Neural cell (in vitro differentiated cells): Measurements from ENCODE around the gene CCDC33. TPM values are rescaled to one million over a fixed set of nuclear protein-coding genes. Genes with fewer than 3 reads are reported as not detected.

ENCODE experiments used
- H2AFZ ChIP-seq: fragments of 200-600, 300-800 bp; sonication (generic), shearing (Covaris generic); 2 replicates; pipeline ENCODE4 v1.6.0; 2014; ENCODE audit warnings: low read depth, mild to moderate bottlenecking, antibody characterized with exemption, low read length, moderate library complexity
- H3F3A ChIP-seq: fragments of 200-600 bp; shearing (Covaris generic); 2 replicates; pipeline ENCODE4 v1.6.1; 2016; ENCODE audit warnings: mild to moderate bottlenecking, moderate library complexity, mixed read lengths, antibody characterized with exemption, low read length; ENCODE audit not compliant: insufficient read depth, poor library complexity, severe bottlenecking
- H3K27ac ChIP-seq: fragments of 200-600, 300-800 bp; sonication (generic), shearing (Covaris generic); 2 replicates; pipeline ENCODE4 v1.5.1; 2014; ENCODE audit warnings: mild to moderate bottlenecking, low read length, moderate library complexity
- H3K27me3 ChIP-seq: fragments of 300-800, 200-600 bp; sonication (generic), shearing (Covaris generic); 2 replicates; pipeline ENCODE4 v1.6.0; 2014; ENCODE audit warnings: mild to moderate bottlenecking, low read depth, low read length, moderate library complexity; ENCODE audit not compliant: insufficient read depth
- H3K36me3 ChIP-seq: fragments of 300-800, 200-600 bp; sonication (generic), shearing (Covaris generic); 2 replicates; pipeline ENCODE4 v1.5.1; 2014; ENCODE audit warnings: mild to moderate bottlenecking, antibody characterized with exemption, low read length, moderate library complexity; ENCODE audit not compliant: insufficient read depth
- H3K4me2 ChIP-seq: fragments of 300-800, 200-600 bp; sonication (generic), shearing (Covaris generic); 2 replicates; pipeline ENCODE4 v1.6.0; 2014; ENCODE audit warnings: mild to moderate bottlenecking, low read length
- H3K4me3 ChIP-seq: fragments of 300-800, 200-600 bp; sonication (generic), shearing (Covaris generic); 2 replicates; pipeline ENCODE4 v1.5.1; 2014; ENCODE audit warnings: mild to moderate bottlenecking, low read length, moderate library complexity
- H3K79me2 ChIP-seq: fragments of 200-600 bp; shearing (Covaris generic); replicated peaks from 2 replicates; pipeline ENCODE4 v1.6.0; 2014; ENCODE audit warnings: mild to moderate bottlenecking, low read length, moderate library complexity; ENCODE audit not compliant: insufficient read depth
- H3K9ac ChIP-seq: fragments of 300-800, 200-600 bp; sonication (generic), shearing (Covaris generic); 2 replicates; pipeline ENCODE4 v1.6.1; 2016; ENCODE audit warnings: mild to moderate bottlenecking, low read length, mixed read lengths
- H3K9me2 ChIP-seq: fragments of 200-600 bp; shearing (Covaris generic); 2 replicates; pipeline ENCODE4 v1.6.1; 2016; ENCODE audit warnings: mild to moderate bottlenecking, low read length, mixed read lengths; ENCODE audit not compliant: insufficient read depth
- H3K9me3 ChIP-seq: fragments of 200-600, 300-800 bp; sonication (generic), shearing (Covaris generic); 2 replicates; pipeline ENCODE4 v1.6.1; 2016; ENCODE audit warnings: mild to moderate bottlenecking, mixed run types, low read length, moderate library complexity, mixed read lengths
- H4K20me1 ChIP-seq: fragments of 200-600 bp; shearing (Covaris generic); 2 replicates; pipeline ENCODE4 v1.6.1; 2016; ENCODE audit warnings: mild to moderate bottlenecking, mixed run types; ENCODE audit not compliant: insufficient read depth
- EP300 ChIP-seq: fragments of 450-650 bp; conservative IDR thresholded peaks from 2 replicates; pipeline ENCODE4 v1.6.1; 2014; ENCODE audit warnings: antibody characterized with exemption, mild to moderate bottlenecking, moderate library complexity; ENCODE audit not compliant: poor library complexity, severe bottlenecking
- EZH2 ChIP-seq: fragments of 200-600, 300-800 bp; shearing (Covaris generic), sonication (generic); IDR thresholded peaks from 2 replicates; pipeline ENCODE4 v1.6.1; 2014; ENCODE audit warnings: antibody characterized with exemption, low read length, borderline replicate concordance, mild to moderate bottlenecking; ENCODE audit not compliant: insufficient read depth, poor library complexity, severe bottlenecking
- MXI1 ChIP-seq: fragments of 450-650 bp; conservative IDR thresholded peaks from 2 replicates; pipeline ENCODE4 v1.6.1; 2014; ENCODE audit warnings: antibody characterized with exemption, mild to moderate bottlenecking; ENCODE audit not compliant: poor library complexity, severe bottlenecking
- POLR2AphosphoS5 ChIP-seq: IDR thresholded peaks from 2 replicates; pipeline ENCODE4 v1.6.1; 2012
- RAD21 ChIP-seq: fragments of 450-650 bp; conservative IDR thresholded peaks from 2 replicates; pipeline ENCODE4 v1.6.1; 2014; ENCODE audit warnings: antibody characterized with exemption, mild to moderate bottlenecking, moderate library complexity
- SMC3 ChIP-seq: fragments of 450-650 bp; conservative IDR thresholded peaks from 2 replicates; pipeline ENCODE4 v1.6.1; 2014; ENCODE audit warnings: antibody characterized with exemption, mild to moderate bottlenecking, moderate library complexity; ENCODE audit not compliant: poor library complexity
- TAF1 ChIP-seq: IDR thresholded peaks from 2 replicates; pipeline ENCODE4 v1.6.1; 2012; ENCODE audit warnings: low read depth
- polyA plus RNA-seq: library from polyadenylated mRNA; depleted of rRNA; stranded (reverse); fragments of >200 nt; gene quantifications from 2 replicates; pipeline ENCODE4 v1.2.3, GENCODE V29; 2014
- TF ChIP-seq, protein P1 (sequence below): IDR thresholded peaks from 2 replicates; pipeline ENCODE4 v1.6.1; 2012; ENCODE audit warnings: borderline replicate concordance
- TF ChIP-seq, protein P2 (sequence below): fragments of 450-650 bp; IDR thresholded peaks from 2 replicates; pipeline ENCODE4 v1.5.1; 2014; ENCODE audit warnings: antibody characterized with exemption, mild to moderate bottlenecking, moderate library complexity; ENCODE audit not compliant: poor library complexity, severe bottlenecking

Gene CCDC33
- polyA plus RNA-seq, 1 donor from 2014 or later = 1.4 TPM

DNA sequence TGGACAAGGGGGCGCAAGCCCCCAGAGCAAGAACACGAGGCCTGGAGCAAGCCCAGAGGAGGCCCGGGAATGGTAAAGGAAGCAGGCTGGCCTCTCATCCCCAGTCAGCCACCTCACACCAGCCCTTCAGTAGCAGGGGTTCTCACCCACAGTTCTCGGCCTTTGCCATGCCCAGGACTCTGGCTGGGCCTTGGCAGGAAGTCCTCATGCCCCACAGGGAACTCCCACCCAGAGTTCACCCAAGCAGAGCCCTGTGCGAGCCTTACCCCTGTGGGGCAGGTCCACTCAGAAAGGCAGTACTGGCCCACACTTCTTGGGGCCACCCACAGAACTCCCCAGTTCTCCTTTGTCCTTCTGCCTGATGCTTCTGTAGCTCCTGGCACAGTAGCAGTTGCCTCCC is 101.0 kb downstream of the CCDC33 start:
- H3K4me3 ChIP-seq = no peak overlapping the region
- H3K4me2 ChIP-seq = no peak overlapping the region
- H3K9me3 ChIP-seq = peaks cover 4% of the 10 kb centered on the region
- no peak overlapping the region for H3K9ac ChIP-seq
- H2AFZ ChIP-seq = no peak overlapping the region
- H3K79me2 ChIP-seq = no peaks in the 10 kb centered on the region
- no peaks in the 10 kb centered on the region for H3F3A ChIP-seq
- H4K20me1 ChIP-seq = no peaks in the 10 kb centered on the region
- TF ChIP-seq, protein P1, sequence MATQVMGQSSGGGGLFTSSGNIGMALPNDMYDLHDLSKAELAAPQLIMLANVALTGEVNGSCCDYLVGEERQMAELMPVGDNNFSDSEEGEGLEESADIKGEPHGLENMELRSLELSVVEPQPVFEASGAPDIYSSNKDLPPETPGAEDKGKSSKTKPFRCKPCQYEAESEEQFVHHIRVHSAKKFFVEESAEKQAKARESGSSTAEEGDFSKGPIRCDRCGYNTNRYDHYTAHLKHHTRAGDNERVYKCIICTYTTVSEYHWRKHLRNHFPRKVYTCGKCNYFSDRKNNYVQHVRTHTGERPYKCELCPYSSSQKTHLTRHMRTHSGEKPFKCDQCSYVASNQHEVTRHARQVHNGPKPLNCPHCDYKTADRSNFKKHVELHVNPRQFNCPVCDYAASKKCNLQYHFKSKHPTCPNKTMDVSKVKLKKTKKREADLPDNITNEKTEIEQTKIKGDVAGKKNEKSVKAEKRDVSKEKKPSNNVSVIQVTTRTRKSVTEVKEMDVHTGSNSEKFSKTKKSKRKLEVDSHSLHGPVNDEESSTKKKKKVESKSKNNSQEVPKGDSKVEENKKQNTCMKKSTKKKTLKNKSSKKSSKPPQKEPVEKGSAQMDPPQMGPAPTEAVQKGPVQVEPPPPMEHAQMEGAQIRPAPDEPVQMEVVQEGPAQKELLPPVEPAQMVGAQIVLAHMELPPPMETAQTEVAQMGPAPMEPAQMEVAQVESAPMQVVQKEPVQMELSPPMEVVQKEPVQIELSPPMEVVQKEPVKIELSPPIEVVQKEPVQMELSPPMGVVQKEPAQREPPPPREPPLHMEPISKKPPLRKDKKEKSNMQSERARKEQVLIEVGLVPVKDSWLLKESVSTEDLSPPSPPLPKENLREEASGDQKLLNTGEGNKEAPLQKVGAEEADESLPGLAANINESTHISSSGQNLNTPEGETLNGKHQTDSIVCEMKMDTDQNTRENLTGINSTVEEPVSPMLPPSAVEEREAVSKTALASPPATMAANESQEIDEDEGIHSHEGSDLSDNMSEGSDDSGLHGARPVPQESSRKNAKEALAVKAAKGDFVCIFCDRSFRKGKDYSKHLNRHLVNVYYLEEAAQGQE = no peak
- no peak for TF ChIP-seq RAD21
- no peak for TF ChIP-seq SMC3
- no peak for TF ChIP-seq MXI1
- no peak for TF ChIP-seq POLR2AphosphoS5
- TF ChIP-seq TAF1 = no peak
- H3K27me3 ChIP-seq = no peaks in the 10 kb centered on the region
- H3K27ac ChIP-seq = no peak overlapping the region
- no peaks in the 10 kb centered on the region for H3K9me2 ChIP-seq
- H3K36me3 ChIP-seq = no peaks in the 10 kb centered on the region

DNA sequence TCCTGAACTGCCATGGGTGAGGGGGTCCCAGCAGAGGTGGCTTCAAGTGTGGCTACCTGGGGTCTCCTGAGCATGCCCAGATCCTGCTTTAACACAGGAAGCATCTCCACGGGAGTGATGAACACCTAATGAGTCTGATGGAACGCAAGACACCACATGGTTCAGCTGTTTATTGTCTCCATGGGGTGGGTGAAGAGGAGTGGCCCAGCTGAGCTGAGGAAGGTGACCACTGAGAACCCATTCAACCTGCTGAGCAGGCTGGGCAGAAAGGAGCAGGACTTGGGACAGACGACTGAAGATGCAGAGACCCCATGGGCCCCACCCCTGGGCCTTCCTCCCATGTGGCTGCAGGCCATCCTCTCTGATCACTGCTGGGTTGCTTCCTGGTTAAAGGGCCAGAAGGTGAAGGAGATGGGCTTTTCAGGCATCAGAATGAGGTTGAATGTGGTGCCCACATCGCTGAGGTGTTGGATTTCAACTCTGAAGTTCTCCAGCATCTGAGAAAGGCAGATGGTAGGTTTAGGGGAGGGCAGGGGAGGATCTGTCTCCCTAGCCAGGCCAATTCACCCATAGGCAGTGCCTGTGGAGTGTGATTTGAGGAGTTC is 101.6 kb downstream of the CCDC33 start:
- no peak overlapping the region for H3K4me3 ChIP-seq
- TF ChIP-seq, protein P2, sequence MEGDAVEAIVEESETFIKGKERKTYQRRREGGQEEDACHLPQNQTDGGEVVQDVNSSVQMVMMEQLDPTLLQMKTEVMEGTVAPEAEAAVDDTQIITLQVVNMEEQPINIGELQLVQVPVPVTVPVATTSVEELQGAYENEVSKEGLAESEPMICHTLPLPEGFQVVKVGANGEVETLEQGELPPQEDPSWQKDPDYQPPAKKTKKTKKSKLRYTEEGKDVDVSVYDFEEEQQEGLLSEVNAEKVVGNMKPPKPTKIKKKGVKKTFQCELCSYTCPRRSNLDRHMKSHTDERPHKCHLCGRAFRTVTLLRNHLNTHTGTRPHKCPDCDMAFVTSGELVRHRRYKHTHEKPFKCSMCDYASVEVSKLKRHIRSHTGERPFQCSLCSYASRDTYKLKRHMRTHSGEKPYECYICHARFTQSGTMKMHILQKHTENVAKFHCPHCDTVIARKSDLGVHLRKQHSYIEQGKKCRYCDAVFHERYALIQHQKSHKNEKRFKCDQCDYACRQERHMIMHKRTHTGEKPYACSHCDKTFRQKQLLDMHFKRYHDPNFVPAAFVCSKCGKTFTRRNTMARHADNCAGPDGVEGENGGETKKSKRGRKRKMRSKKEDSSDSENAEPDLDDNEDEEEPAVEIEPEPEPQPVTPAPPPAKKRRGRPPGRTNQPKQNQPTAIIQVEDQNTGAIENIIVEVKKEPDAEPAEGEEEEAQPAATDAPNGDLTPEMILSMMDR = no peak
- TF ChIP-seq EZH2 = no peak
- TF ChIP-seq MXI1 = no peak
- TF ChIP-seq, protein P1 = no peak
- TF ChIP-seq POLR2AphosphoS5 = no peak
- no peak for TF ChIP-seq EP300
- no peak for TF ChIP-seq RAD21
- TF ChIP-seq SMC3 = no peak
- no peak for TF ChIP-seq TAF1
- H3K27ac ChIP-seq = no peak overlapping the region
- H3K27me3 ChIP-seq = no peaks in the 10 kb centered on the region
- no peaks in the 10 kb centered on the region for H3K36me3 ChIP-seq
- H4K20me1 ChIP-seq = no peaks in the 10 kb centered on the region
- peaks cover 4% of the 10 kb centered on the region for H3K9me3 ChIP-seq
- H3K9me2 ChIP-seq = no peaks in the 10 kb centered on the region
- H3K79me2 ChIP-seq = no peaks in the 10 kb centered on the region
- H3K9ac ChIP-seq = no peak overlapping the region
- no peaks in the 10 kb centered on the region for H3F3A ChIP-seq
- H3K4me2 ChIP-seq = no peak overlapping the region
- H2AFZ ChIP-seq = no peak overlapping the region
